Measurements from ENCODE around the gene NEK8.
"Not testable (repeated sequence)": the region's sequence is repeated elsewhere in the genome, so short reads cannot be mapped to it uniquely, and the experiment has no call there.

DNA sequence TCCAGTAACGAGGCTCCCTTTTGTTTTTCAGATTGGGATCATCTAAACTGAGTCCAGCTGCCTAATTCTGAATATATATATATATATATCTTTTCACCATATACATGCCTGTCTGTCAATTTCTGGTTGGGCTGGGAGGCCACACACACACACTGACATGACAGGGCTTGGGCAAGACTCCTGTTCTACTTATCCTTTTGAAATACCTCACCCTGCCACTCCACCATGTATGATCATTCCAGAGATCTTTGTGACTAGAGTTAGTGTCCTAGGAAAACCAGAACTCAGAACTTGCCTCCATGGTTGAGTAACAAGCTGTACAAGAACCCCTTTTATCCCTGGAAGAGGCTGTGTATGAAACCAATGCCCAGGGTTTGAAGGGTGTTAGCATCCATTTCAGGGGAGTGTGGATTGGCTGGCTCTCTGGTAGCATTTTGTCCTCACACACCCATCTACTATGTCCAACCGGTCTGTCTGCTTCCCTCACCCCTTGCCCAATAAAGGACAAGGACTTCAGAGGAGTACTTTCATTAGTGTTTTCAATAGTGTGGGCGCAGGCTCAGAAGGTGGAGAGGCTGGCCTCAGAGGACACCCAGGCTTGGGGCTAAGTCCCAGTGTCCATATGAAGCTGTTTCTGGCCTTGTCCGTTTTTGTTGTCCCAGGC is 4.6 kb upstream of the NEK8 start:
- TF ChIP-seq, protein P1, sequence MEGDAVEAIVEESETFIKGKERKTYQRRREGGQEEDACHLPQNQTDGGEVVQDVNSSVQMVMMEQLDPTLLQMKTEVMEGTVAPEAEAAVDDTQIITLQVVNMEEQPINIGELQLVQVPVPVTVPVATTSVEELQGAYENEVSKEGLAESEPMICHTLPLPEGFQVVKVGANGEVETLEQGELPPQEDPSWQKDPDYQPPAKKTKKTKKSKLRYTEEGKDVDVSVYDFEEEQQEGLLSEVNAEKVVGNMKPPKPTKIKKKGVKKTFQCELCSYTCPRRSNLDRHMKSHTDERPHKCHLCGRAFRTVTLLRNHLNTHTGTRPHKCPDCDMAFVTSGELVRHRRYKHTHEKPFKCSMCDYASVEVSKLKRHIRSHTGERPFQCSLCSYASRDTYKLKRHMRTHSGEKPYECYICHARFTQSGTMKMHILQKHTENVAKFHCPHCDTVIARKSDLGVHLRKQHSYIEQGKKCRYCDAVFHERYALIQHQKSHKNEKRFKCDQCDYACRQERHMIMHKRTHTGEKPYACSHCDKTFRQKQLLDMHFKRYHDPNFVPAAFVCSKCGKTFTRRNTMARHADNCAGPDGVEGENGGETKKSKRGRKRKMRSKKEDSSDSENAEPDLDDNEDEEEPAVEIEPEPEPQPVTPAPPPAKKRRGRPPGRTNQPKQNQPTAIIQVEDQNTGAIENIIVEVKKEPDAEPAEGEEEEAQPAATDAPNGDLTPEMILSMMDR (IDR thresholded peaks at IDR 0.05) = not testable (repeated sequence)
- TF ChIP-seq POLR2A (IDR thresholded peaks at IDR 0.05) = peak in 1 of 4 donors; percentile 19
